Colonic mucosa (tissue), 4 donors: ENCODE data around the gene CCNJL. TPM values are rescaled to one million over a fixed set of nuclear protein-coding genes. Genes with fewer than 3 reads are reported as not detected.

Experiments used
- DNase-seq: peaks from one replicate; pipeline ENCODE4 v3.0.0-alpha.2; 2020
- H3K27ac ChIP-seq: fragments of 200-600 bp; one replicate; pipeline ENCODE4 v1.8.0; 2021
- H3K27me3 ChIP-seq: fragments of 200-600 bp; one replicate; pipeline ENCODE4 v1.8.0; 2021
- H3K36me3 ChIP-seq: fragments of 200-600 bp; one replicate; pipeline ENCODE4 v1.8.0; 2021
- H3K4me1 ChIP-seq: fragments of 200-600 bp; one replicate; pipeline ENCODE4 v1.8.0; 2021; ENCODE audit warnings: mild to moderate bottlenecking
- H3K4me3 ChIP-seq: fragments of 200-600 bp; one replicate; pipeline ENCODE4 v1.8.0; 2021
- H3K9ac ChIP-seq, 2 donors: one replicate each; pipeline ENCODE4 v1.7.0; 2013; ENCODE audit warnings: control low read depth in 2 of 2, low read depth in 2 of 2, low read length in 2 of 2
- H3K9me3 ChIP-seq: fragments of 200-600 bp; one replicate; pipeline ENCODE4 v1.8.0; 2021
- CTCF ChIP-seq: fragments of 200-600 bp; IDR thresholded peaks from one replicate; pipeline ENCODE4 v1.8.0; 2022; ENCODE audit warnings: antibody characterized with exemption, mild to moderate bottlenecking
- intact Hi-C: fragments of 100-400 bp; cut with DNase I; formaldehyde crosslinking; loops from one replicate; pipeline ENCODE4 v1.14.1; 2022
- total RNA-seq, 2 donors: library from RNA; stranded (reverse); fragmentation: NEBNext Ultra II Directional in 1 of 2; extraction: Animal tissue kit (Norgen Biotek cat#: 25700) in 1 of 2; gene quantifications; one replicate each; pipeline ENCODE4 v1.2.1, GENCODE V29; 2021
- donor health status: healthy.
- donor health status: DM: no; HTN: no; CAD: no.
- donor health status: DM: no; HTN: no; CAD: no.

CCNJL gene
- total RNA-seq, 2 donors from 2014 or later = 14.6 to 21.6 TPM

- no peak overlapping the region for H3K9ac ChIP-seq
- TF ChIP-seq CTCF = no peak
- DNase-seq = no peak
- no peaks in the 10 kb centered on the region for H3K9me3 ChIP-seq
- no peak overlapping the region for H3K4me3 ChIP-seq
- intact Hi-C loops = no loop called here
- no peaks in the 10 kb centered on the region for H3K36me3 ChIP-seq
- H3K27ac ChIP-seq = no peak overlapping the region
- peaks cover 4% of the 10 kb centered on the region for H3K27me3 ChIP-seq
- H3K4me1 ChIP-seq = peaks cover 6% of the 10 kb centered on the region
Measured at GRCh38 chr5:160310140-160310539, 2.2 kb downstream of the CCNJL start.

- DNase-seq = peak; percentile 57
- peak overlapping the region; percentile 70 for H3K27ac ChIP-seq
- H3K4me1 ChIP-seq = peaks cover 6% of the 10 kb centered on the region
- intact Hi-C loops = no loop called here
- H3K4me3 ChIP-seq = no peak overlapping the region
- no peaks in the 10 kb centered on the region for H3K36me3 ChIP-seq
- no peaks in the 10 kb centered on the region for H3K9me3 ChIP-seq
- no peaks in the 10 kb centered on the region for H3K27me3 ChIP-seq
- TF ChIP-seq CTCF = no peak
- no peak overlapping the region for H3K9ac ChIP-seq
Measured at GRCh38 chr5:160306696-160307095, 5.7 kb downstream of the CCNJL start.

- Histone ChIP-seq H3K27me3 (no peaks in the 10 kb centered on the region), H3K27ac (no peak overlapping the region), H3K9ac (no peak overlapping the region), H3K9me3 (no peaks in the 10 kb centered on the region), H3K4me1 (peaks cover 6% of the 10 kb centered on the region), H3K4me3 (no peak overlapping the region), H3K36me3 (no peaks in the 10 kb centered on the region)
- TF ChIP-seq CTCF = no peak
- intact Hi-C loops = no loop called here
- no peak for DNase-seq
Measured at GRCh38 chr5:160305319-160305718, 7.0 kb downstream of the CCNJL start.

- H3K4me3 ChIP-seq = no peak overlapping the region
- no peak overlapping the region for H3K27ac ChIP-seq
- intact Hi-C loops = no loop called here
- peaks cover 6% of the 10 kb centered on the region for H3K4me1 ChIP-seq
- no peaks in the 10 kb centered on the region for H3K36me3 ChIP-seq
- H3K9me3 ChIP-seq = no peaks in the 10 kb centered on the region
- no peak overlapping the region for H3K9ac ChIP-seq
- TF ChIP-seq CTCF = no peak
- no peaks in the 10 kb centered on the region for H3K27me3 ChIP-seq
- DNase-seq = no peak
Measured at GRCh38 chr5:160303690-160304089, 8.7 kb downstream of the CCNJL start.

GRCh38 chr5:160298189-160298588, 14.2 kb downstream of the CCNJL start:
- Histone ChIP-seq H3K27me3 (no peaks in the 10 kb centered on the region), H3K9me3 (no peaks in the 10 kb centered on the region), H3K36me3 (no peaks in the 10 kb centered on the region), H3K27ac (no peak overlapping the region), H3K9ac (no peak overlapping the region), H3K4me1 (no peaks in the 10 kb centered on the region), H3K4me3 (no peak overlapping the region)
- DNase-seq = no peak
- intact Hi-C loops = no loop called here
- TF ChIP-seq CTCF = no peak

- no peak for TF ChIP-seq CTCF
Measured at GRCh38 chr5:160297776-160298175, 14.6 kb downstream of the CCNJL start.

More at GRCh38 chr5:160297776-160298175, 14.6 kb downstream of the CCNJL start:
- intact Hi-C loops = no loop called here
- Histone ChIP-seq H3K9ac (no peak overlapping the region), H3K27me3 (no peaks in the 10 kb centered on the region), H3K4me1 (no peaks in the 10 kb centered on the region), H3K36me3 (no peaks in the 10 kb centered on the region), H3K27ac (no peak overlapping the region), H3K9me3 (no peaks in the 10 kb centered on the region), H3K4me3 (no peak overlapping the region)
- no peak for DNase-seq
